HG03342 (cell line): ENCODE data around the gene SMAD3.

ENCODE experiments used
- ATAC-seq: cut with Tn5 transposase; IDR thresholded peaks from one replicate; pipeline ENCODE4 v1.9.1; 2021; ENCODE audit warnings: mild to moderate bottlenecking, moderate library complexity; ENCODE audit not compliant: unreplicated experiment

Gene SMAD3

GRCh38 chr15:67194171-67195114 is 129.0 kb downstream of the SMAD3 start:
- no peak for ATAC-seq

GRCh38 chr15:67195305-67195704 is 129.9 kb downstream of the SMAD3 start:
- no peak for ATAC-seq

GRCh38 chr15:67196222-67196621 is 130.8 kb downstream of the SMAD3 start:
- no peak for ATAC-seq

- ATAC-seq: no peak
Observed at GRCh38 chr15:67196672-67197363, 131.4 kb downstream of the SMAD3 start.

- ATAC-seq: no peak
Observed at GRCh38 chr15:67197364-67197695, 131.9 kb downstream of the SMAD3 start.

- ATAC-seq: no peak
Observed at GRCh38 chr15:67198157-67198754, 132.9 kb downstream of the SMAD3 start.

GRCh38 chr15:67199391-67199790 is 134.0 kb downstream of the SMAD3 start:
- ATAC-seq: no peak

GRCh38 chr15:67199881-67200763 is 134.7 kb downstream of the SMAD3 start:
- no peak for ATAC-seq

- ATAC-seq: no peak
Observed at GRCh38 chr15:67201136-67201535, 135.7 kb downstream of the SMAD3 start.

GRCh38 chr15:67202091-67202490 is 136.7 kb downstream of the SMAD3 start:
- ATAC-seq: no peak

- ATAC-seq: no peak
Observed at GRCh38 chr15:67202991-67203390, 137.6 kb downstream of the SMAD3 start.

- no peak for ATAC-seq
Observed at GRCh38 chr15:67207555-67208207, 142.3 kb downstream of the SMAD3 start.

- no peak for ATAC-seq
Observed at GRCh38 chr15:67208396-67208795, 143.0 kb downstream of the SMAD3 start.

GRCh38 chr15:67210555-67211168 is 145.3 kb downstream of the SMAD3 start:
- no peak for ATAC-seq

- ATAC-seq: no peak
Observed at GRCh38 chr15:67212684-67213367, 147.4 kb downstream of the SMAD3 start.

GRCh38 chr15:67215102-67215501 is 149.7 kb downstream of the SMAD3 start:
- ATAC-seq: no peak

GRCh38 chr15:67216859-67217258 is 151.5 kb downstream of the SMAD3 start:
- no peak for ATAC-seq

- no peak for ATAC-seq
Observed at GRCh38 chr15:67218428-67218827, 153.0 kb downstream of the SMAD3 start.

GRCh38 chr15:67219288-67219687 is 153.9 kb downstream of the SMAD3 start:
- ATAC-seq: no peak
